ENCODE results near the gene NR6A1.

NR6A1 gene

GRCh38 chr9:124795881-124796431, 24.8 kb upstream of the NR6A1 start:
- no peak for DNase-seq

DNA sequence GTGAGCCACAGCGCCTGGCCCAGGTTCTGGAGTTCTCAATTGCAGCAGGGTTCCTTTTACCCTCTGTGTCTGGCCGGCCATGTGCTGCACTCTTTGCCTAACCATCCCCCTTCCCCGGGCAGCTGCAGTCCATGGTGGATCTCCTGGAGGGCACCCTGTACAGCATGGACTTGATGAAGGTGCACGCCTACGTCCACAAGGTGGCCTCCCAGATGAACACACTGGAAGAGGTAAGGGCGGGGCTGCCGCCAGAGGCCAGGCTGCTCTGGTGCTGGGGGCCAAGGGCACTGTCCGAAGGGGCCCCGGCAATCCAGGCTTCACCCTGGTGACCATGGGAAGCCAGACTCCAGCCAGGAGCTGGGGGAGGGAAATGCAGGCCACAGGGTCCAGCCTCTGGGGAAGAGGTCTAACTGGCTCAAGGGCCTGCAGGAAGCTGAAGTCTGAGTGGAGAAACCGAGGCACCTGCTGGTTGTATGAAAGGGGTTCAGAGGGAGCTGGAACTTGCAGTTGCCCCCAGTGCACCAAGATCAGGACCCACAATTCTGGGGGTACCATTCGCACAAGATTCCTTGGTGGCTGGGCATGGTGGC, 23.9 kb upstream of the NR6A1 start:
- no peak for DNase-seq

GRCh38 chr9:124793015-124793541, 22.0 kb upstream of the NR6A1 start:
- no peak for DNase-seq

- no peak for DNase-seq
Observed at GRCh38 chr9:124792257-124793014, 21.3 kb upstream of the NR6A1 start.

- DNase-seq, result no peak
Observed at GRCh38 chr9:124790801-124791505, 19.8 kb upstream of the NR6A1 start.

GRCh38 chr9:124790301-124790700, 19.2 kb upstream of the NR6A1 start:
- no peak for DNase-seq

DNA sequence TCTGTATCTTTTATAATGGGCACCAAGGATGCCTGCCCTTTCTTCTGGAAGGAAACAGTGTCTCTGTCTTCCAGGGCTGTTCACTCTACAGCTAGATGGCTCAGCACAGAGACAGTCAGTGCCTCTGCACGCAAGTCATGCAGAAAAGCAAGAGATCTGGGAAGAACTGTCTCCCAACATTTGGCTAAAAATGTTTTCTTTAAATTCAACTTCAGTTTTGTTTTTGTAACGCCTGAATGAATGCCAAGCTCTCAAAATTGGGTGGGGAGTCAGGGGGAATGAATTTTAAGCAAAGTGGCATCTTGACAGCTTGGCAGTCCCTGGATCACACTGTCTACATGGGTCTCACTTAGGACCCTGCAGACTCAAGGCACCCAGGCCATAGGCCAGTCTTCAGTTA, 18.4 kb upstream of the NR6A1 start:
- no peak for DNase-seq

DNA sequence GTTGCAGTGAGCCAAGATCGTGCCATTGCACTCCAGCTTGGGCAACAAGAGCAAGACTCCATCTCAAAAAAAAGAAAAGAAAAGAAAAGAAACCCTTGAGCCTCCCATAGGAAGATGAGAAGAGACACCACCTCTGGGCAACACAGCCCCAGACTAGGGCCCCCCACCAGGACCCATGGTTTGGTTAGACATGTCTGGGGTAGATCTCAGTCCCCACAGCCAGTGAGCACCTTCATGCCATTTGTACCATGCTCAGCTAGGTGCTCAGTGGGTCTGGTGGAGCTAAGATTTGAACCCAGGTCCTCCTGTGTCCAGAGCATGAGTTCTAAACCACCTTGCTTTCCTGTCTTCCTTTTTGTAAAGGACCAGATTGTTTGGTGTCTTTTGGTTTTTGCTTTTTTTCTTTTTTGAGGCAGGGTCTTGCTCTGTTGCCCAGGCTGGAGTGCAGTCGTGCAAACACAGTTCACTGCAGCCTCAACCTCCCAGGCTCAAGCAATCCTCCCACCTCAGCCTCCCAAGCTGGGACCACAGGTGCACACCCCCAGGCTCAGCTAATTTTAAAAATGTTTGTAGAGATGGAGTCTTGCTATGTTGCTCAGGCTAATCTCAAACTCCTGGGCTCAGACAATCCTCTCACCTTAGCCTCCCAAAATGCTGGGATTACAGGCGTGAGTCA, 17.6 kb upstream of the NR6A1 start:
- DNase-seq, result no peak

- DNase-seq, result no peak
Observed at GRCh38 chr9:124786881-124787573, 15.9 kb upstream of the NR6A1 start.

DNA sequence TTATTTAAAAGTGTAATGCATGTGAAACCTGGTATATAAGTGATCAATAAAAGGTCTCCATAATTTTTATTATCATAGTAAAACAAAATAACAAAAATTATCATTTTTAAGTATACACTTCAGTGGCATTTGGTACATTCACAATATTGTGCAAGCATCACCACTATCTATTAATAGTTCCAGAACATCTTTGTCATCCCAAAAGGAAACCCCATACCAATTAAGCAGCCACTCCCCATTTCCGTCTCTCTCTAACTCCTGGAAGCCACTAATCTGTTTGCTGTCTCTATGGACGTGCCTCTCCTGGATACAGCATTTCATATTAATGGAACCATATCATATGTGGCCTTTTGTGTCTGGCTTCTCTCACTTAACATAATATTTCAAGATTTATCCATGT, 13.4 kb upstream of the NR6A1 start:
- DNase-seq, result no peak

- DNase-seq, result no peak
Observed at GRCh38 chr9:124783830-124784229, 12.7 kb upstream of the NR6A1 start.

DNA sequence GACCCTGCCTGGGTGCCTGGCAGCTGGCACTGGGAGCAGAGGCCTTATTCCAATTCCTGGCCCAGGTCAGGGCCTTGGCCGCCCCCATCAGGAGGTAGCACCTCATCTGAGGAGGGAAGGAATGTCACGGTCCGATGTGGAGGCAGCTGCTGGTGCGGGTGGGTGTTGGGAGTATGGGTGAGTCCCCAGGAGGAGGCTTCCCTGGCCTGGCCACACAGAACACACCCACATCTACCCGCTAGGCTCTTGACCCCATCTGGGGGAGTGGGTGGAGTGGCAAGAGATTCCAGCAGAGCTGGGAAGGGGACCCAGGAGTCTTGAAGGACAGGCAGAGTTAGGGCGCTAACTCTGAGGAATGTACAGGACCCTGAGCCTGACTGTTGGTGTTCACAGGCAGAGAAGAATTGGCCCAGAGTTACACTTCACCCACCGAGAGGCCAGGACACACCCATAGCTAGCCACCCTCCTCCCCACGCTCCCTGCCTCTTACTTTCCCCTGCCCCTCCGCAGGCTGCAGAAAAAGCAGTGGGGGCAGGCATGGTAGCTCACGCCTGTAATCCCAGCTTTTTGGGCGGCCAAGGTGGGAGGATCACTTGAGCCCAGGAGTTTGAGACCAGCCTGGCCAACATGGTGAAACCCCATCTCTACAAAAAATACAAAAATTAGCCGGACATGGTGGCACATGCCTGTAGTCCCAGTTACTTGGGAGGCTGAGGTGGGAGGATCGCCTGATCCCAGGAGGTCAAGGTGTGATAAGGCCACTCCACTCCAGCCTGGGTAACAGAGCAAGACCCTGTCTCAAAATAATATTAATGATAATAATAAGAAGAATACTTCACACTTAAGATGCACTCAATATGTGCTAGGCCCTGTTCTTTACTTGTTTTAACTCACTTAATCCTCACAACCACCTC, 11.8 kb upstream of the NR6A1 start:
- DNase-seq, result no peak

DNA sequence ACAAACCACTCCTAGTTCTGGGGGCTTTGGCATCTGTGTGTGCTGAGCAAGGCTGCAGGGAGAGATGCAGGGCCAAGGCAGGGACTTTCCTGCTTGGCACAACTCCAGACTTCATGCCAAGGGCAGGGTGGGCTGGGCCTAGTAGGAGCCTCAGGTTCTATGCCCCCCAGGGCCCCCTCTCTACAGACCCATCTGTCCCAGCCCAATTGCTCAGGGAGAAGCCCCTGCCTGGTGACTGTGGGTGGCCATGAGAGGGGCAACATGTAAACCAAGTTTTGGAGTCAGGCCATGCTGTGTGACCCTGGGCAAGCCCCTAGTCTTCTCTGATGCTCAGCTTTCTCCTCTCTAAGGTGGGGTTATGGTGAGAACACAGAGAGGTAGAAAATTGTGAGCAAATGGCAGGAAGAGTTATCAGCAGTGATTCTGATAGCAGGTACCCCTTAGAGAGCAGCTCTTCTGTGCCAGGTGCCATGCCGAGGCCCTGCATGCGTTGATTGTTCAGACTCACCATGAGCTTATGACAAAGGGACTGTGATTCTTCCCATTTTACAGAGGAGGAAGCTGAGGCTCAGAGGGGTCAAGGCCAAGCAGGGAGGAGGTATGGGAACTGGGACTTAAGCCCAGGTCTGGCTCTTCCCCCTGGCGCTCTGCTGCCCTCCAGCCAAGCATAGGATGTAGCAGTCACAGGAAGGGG, 11.0 kb upstream of the NR6A1 start:
- no peak for DNase-seq

DNA sequence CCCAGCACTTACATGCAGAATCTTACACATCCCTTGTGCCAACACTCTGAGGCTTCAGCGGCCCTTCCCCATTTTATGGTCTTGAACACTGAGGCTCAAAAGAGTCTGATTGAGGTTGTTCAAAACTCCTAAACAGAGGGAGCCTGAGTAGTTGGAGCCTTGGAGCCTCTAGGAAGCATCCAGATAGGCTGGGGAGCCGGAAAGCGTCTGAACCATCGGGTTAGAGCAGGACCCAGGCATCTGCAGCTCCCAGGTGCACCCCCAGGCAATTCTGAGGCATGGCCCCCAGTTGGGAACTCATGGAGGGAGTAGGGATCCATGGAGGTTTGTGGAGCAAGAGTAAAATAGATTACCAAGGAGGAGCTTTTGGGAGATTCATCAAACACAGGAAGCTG, 9.6 kb upstream of the NR6A1 start:
- DNase-seq, result no peak

DNA sequence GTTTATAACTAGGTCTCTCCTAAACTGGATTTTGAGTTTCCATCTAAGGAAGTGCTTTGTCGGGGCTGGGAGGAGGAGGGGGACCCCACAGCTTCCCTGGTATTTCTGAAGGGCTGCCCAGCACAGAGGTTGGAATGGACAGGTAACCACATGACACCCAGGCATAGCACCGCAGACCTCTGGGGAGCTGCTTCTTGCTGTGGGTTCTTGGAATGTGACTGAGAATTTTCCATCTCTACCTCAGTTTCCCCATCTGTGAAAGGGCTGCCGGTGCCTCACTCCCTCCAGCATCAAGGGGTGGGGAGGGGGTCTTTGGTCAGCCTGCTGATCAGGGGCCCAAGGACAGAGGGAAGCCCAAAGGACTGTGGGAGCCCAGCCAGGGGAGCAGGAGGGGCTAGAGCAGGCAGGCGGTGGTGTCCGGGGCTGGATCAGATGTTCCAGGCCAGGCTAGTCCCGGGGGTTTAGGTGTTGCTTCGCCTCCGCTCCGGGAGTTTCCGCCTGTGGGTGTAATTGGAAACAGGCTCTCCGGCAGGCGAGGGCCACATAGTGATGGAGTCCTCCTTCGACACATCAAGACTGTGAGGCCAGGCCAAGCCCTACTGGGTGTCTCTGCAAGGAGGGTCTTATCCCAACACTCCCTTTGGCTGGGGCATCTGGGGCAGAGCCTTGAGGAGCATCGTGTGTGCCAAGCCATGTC, 9.1 kb upstream of the NR6A1 start:
- DNase-seq, result no peak

DNA sequence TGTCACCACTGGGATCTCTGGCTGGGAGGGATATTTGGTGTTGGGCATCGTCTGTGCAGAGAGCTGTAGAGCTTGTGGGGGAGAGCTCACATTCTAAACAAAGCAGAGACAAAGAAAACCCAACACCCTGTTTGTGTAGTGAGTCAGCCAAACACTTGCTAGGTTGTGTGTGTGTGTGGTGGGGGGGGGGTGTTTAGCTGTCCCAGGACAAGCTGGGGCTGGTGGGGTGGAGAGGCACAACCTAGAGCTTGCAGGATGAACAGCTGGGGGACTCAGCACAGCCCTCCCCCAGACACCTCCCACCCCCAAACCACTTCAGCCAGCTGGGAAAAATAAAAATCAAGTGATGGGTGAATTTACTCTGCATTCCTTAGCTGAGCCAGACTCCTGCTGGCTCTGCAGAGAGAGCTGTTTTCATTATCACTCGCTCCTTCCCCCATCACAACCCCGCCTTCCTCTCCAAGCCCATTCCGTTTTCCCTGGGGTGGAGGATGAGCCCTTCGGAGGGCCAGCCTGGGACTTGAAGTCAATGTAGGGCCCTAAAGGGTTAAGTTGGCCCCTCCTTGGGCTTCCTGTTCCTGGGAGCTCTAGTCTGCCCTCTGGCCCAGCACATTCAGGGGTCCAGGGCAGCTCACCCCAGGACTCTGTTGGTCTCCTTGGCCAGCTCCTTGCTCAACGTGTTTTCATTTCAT, 8.4 kb upstream of the NR6A1 start:
- no peak for DNase-seq

GRCh38 chr9:124778575-124779367, 7.7 kb upstream of the NR6A1 start:
- no peak for DNase-seq

- no peak for DNase-seq
Observed at GRCh38 chr9:124776954-124777648, 6.0 kb upstream of the NR6A1 start, which contains the start of gene OLFML2A. Gene OLFML2A, plus strand, starts transcription at chr9:124777133. Its CDS starts 138 bp downstream, at chr9:124777271.

Measured in effector CD4-positive, alpha-beta T cell (primary cell).